ENCODE data around the gene CBFA2T2. TPM values are rescaled to one million over a fixed set of nuclear protein-coding genes. Genes with fewer than 3 reads are reported as not detected.

The CBFA2T2 gene
- total RNA-seq, 4 donors from 2014 or later = 16.7 to 22.5 (median 19.1) TPM

GRCh38 chr20:33677991-33678702 lies 188.3 kb downstream of the CBFA2T2 start:
- H3K27me3 ChIP-seq = no peaks in the 10 kb centered on the region
- WGBS, 2 donors = 71 to 84% methylated on average over 15 of the region's 15 CpGs
- H3K4me1 ChIP-seq = peaks cover 0 to 38% (median 27%) of the 10 kb centered on the region in 4 donors
- no peaks in the 10 kb centered on the region for H3K9me3 ChIP-seq
- no peaks in the 10 kb centered on the region for H3K36me3 ChIP-seq
- peak in 1 of 2 donors; percentile 59 for DNase-seq (ENCODE audit: low spot score in 2 of 2)
- no peak overlapping the region for H3K4me3 ChIP-seq
- peak overlapping the region; percentile 87 to 100 (median 93) for H3K27ac ChIP-seq
- no peak for TF ChIP-seq POLR2A (IDR thresholded peaks at IDR 0.05)
- TF ChIP-seq, protein P1, sequence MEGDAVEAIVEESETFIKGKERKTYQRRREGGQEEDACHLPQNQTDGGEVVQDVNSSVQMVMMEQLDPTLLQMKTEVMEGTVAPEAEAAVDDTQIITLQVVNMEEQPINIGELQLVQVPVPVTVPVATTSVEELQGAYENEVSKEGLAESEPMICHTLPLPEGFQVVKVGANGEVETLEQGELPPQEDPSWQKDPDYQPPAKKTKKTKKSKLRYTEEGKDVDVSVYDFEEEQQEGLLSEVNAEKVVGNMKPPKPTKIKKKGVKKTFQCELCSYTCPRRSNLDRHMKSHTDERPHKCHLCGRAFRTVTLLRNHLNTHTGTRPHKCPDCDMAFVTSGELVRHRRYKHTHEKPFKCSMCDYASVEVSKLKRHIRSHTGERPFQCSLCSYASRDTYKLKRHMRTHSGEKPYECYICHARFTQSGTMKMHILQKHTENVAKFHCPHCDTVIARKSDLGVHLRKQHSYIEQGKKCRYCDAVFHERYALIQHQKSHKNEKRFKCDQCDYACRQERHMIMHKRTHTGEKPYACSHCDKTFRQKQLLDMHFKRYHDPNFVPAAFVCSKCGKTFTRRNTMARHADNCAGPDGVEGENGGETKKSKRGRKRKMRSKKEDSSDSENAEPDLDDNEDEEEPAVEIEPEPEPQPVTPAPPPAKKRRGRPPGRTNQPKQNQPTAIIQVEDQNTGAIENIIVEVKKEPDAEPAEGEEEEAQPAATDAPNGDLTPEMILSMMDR (IDR thresholded peaks at IDR 0.05) = no peak
- TF ChIP-seq EP300 (IDR thresholded peaks at IDR 0.05) = peak in 1 of 2 donors; percentile 13

DNA sequence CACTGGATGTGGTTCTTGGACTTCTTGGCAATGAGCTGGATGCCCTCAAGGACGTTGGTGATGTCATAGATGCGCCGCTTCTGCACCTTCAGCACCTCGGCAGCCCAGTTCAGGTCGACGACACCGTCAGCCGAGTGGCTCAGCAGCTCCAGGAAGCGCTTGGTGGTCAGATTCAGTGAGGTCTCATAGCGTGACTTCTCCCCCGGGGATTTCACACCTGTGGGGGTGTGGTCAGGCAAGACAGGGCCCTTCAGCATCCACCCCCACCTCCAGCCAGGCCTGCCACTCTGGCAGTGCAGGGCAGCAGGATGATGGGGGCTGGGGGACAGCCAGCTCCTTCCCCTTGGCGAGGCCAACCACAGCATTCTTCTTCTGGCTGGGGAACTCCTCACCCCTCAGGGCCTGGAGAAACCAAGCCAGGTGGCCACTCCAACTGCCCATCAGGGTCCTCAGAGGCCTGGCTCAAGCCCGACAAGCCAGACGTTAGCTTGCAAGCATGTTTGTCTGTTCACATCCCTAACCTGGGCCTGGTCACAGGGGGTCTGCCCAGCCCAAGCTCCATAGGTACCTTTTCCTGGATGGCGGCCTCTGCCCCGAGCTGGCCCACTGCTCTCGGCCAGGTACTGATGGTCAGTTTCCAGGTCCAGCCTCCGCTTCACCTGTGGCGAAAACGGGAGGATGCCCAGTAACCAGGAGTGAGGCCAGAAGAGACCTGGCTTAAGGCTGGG lies 190.0 kb downstream of the CBFA2T2 start:
- Histone ChIP-seq H3K4me1 (peaks cover 0 to 31% (median 18%) of the 10 kb centered on the region in 4 donors), H3K27ac (no peak overlapping the region), H3K9me3 (no peaks in the 10 kb centered on the region), H3K27me3 (no peaks in the 10 kb centered on the region), H3K4me3 (no peak overlapping the region), H3K36me3 (no peaks in the 10 kb centered on the region)
- no peak for TF ChIP-seq POLR2A (IDR thresholded peaks at IDR 0.05)
- TF ChIP-seq EP300 (IDR thresholded peaks at IDR 0.05) = no peak
- TF ChIP-seq, protein P1 (IDR thresholded peaks at IDR 0.05) = no peak
- WGBS, 2 donors = 80 to 84% methylated on average over 17 to 18 of the region's 20 CpGs
- no peak for DNase-seq (ENCODE audit: low spot score in 2 of 2)

DNA sequence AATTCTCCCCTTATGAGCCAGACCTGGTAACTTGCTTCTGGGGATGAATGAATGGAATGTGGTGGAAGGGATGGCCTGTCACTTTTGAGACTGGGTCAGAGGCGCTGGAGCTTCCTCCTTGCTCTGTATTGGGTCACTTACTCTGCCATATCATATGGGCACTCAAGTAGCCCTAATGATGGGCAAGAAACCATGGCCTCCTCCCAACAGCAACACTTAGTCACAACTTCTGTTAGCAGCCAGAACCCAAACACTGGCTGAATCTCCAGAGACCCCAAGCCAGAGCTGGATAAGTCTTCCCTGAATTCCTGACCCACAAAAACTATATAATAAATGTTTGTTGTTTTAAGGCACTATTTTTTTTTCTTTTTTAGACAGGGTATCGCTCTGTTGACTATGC lies 190.8 kb downstream of the CBFA2T2 start:
- no peak for DNase-seq (ENCODE audit: low spot score in 2 of 2)
- no peaks in the 10 kb centered on the region for H3K27me3 ChIP-seq
- no peak overlapping the region for H3K27ac ChIP-seq

GRCh38 chr20:33681288-33681687 lies 191.4 kb downstream of the CBFA2T2 start:
- Histone ChIP-seq H3K9me3 (no peaks in the 10 kb centered on the region), H3K4me1 (peaks cover 0 to 27% (median 13%) of the 10 kb centered on the region in 4 donors), H3K27ac (no peak overlapping the region), H3K4me3 (no peak overlapping the region), H3K27me3 (no peaks in the 10 kb centered on the region), H3K36me3 (no peaks in the 10 kb centered on the region)
- TF ChIP-seq EP300 (IDR thresholded peaks at IDR 0.05) = no peak
- TF ChIP-seq, protein P1 (IDR thresholded peaks at IDR 0.05) = no peak
- no peak for TF ChIP-seq POLR2A (IDR thresholded peaks at IDR 0.05)
- WGBS, 2 donors = 89 to 90% methylated on average over 5 of the region's 5 CpGs
- no peak for DNase-seq (ENCODE audit: low spot score in 2 of 2)

More for the DNA sequence above, 190.8 kb downstream of the CBFA2T2 start:
- Histone ChIP-seq H3K4me3 (no peak overlapping the region), H3K9me3 (no peaks in the 10 kb centered on the region), H3K36me3 (no peaks in the 10 kb centered on the region), H3K4me1 (peaks cover 0 to 31% (median 18%) of the 10 kb centered on the region in 4 donors)
- 71 to 79% methylated on average over 2 of the region's 2 CpGs for WGBS, 2 donors
- TF ChIP-seq POLR2A (IDR thresholded peaks at IDR 0.05) (no peak), EP300 (IDR thresholded peaks at IDR 0.05) (no peak)
- TF ChIP-seq, protein P1 (IDR thresholded peaks at IDR 0.05) = no peak

Data from tibial nerve (tissue), 4 donors.